C4-2B (cell line): ENCODE measurements around the gene SUSD1.

Experiments
- CTCF ChIP-seq: fragments of 450-650 bp; conservative IDR thresholded peaks from 2 replicates; pipeline ENCODE4 v1.5.1; 2017; ENCODE audit warnings: mild to moderate bottlenecking
- ZFX ChIP-seq: fragments of 450-650 bp; IDR thresholded peaks from 2 replicates; pipeline ENCODE4 v1.6.1; 2017

GRCh38 chr9:112061152-112061740 is 113.9 kb downstream of the SUSD1 start:
- TF ChIP-seq CTCF (no peak), ZFX (no peak)
